ENCODE data around the gene GARNL3. TPM values are rescaled to one million over a fixed set of nuclear protein-coding genes. Genes with fewer than 3 reads are reported as not detected.
A peak's percentile ranks its signal among the peaks of the same experiment; 100 is the strongest.

The GARNL3 gene
- total RNA-seq, 4 donors from 2014 or later, result 28.4 to 59.7 (median 39.1) TPM

DNA sequence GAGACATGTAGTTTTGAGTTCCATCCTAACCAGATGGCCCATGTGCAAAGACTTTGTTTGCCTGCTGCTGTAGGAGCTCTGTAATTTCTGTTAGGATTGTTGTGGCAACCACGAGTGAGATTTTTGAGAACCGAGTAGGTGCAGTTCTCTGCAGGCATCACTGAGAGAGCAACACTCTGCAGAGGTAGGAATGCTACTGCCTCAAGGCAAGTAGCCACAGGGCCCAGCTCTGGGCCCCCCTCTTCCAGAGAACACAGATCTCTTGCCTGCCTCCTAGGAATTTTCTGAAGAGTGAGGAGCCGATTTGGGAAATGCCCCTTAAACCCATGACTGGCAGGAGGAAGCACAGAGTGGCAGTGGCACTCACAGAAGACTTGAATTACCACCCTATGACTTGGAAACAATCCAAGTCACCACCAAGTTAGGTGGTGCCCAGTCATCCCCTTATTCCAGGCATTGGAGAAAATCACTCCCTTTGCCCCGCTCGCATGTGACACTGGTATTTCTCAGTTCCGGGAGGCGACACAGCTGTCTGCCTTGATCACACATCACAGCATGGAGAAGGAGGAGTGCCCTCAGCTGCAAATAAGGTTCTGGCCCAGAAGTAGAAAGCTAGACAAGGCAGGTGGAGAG is 79.9 kb downstream of the GARNL3 start:
- DNase-seq (ENCODE audit: low spot score in 2 of 2), result no peak
- TF ChIP-seq, protein P1, sequence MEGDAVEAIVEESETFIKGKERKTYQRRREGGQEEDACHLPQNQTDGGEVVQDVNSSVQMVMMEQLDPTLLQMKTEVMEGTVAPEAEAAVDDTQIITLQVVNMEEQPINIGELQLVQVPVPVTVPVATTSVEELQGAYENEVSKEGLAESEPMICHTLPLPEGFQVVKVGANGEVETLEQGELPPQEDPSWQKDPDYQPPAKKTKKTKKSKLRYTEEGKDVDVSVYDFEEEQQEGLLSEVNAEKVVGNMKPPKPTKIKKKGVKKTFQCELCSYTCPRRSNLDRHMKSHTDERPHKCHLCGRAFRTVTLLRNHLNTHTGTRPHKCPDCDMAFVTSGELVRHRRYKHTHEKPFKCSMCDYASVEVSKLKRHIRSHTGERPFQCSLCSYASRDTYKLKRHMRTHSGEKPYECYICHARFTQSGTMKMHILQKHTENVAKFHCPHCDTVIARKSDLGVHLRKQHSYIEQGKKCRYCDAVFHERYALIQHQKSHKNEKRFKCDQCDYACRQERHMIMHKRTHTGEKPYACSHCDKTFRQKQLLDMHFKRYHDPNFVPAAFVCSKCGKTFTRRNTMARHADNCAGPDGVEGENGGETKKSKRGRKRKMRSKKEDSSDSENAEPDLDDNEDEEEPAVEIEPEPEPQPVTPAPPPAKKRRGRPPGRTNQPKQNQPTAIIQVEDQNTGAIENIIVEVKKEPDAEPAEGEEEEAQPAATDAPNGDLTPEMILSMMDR (IDR thresholded peaks at IDR 0.05), result no peak
- TF ChIP-seq POLR2A (IDR thresholded peaks at IDR 0.05), result no peak
- no peak for TF ChIP-seq EP300 (IDR thresholded peaks at IDR 0.05)
- Histone ChIP-seq H3K27me3 (no peaks in the 10 kb centered on the region), H3K4me1 (peaks cover 0 to 6% (median 0%) of the 10 kb centered on the region in 4 donors), H3K36me3 (peaks cover 0 to 55% (median 0%) of the 10 kb centered on the region in 3 donors), H3K27ac (no peak overlapping the region), H3K9me3 (no peaks in the 10 kb centered on the region), H3K4me3 (no peak overlapping the region)
- WGBS, 2 donors, result 74 to 84% methylated on average over 7 of the region's 7 CpGs

DNA sequence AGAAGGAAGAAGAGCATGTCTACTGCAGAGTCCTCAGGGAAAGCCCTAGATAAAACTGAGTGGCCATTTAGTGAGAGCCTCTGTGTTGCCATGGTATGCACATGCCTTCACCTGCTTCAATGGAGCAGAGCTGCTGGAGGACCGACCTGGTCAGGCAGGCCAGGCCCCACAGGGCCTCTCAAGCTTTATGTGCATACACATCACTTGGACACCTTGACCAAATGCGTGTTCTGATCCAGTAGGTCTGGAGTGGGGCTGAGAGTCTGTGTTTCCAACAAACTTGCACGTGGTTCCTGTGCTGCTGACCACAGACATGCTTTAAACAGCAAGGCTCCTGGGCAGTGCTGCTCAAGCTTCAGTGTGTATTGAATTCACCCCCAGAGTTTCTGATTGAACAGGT is 81.0 kb downstream of the GARNL3 start:
- peaks cover 0 to 46% (median 0%) of the 10 kb centered on the region in 3 donors for H3K36me3 ChIP-seq

DNA sequence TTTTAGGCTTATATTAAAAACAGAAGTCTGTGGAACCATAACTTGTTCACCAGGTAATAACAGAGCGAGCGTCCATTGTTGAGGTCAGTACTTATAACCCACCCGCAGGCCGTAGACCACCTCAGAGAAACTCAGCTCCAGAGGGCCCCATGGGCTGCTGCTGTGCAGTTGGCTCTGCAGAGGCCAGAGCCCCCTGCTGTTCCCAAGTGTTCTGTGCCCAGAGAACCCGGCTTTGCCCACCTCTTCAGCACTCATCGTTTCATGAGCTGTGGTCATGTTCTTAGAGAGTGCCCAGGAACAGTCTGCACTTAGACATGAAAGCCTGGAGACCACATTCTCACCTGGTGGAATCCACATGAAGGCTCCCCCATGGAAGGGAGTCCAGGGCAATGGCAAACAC is 82.0 kb downstream of the GARNL3 start:
- no peak overlapping the region for H3K4me3 ChIP-seq
- no peak for DNase-seq (ENCODE audit: low spot score in 2 of 2)
- no peaks in the 10 kb centered on the region for H3K9me3 ChIP-seq
- H3K4me1 ChIP-seq, result no peaks in the 10 kb centered on the region
- peaks cover 0 to 37% (median 0%) of the 10 kb centered on the region in 3 donors for H3K36me3 ChIP-seq
- WGBS, 2 donors, result 54 to 78% methylated on average over 6 of the region's 6 CpGs
- H3K27me3 ChIP-seq, result no peaks in the 10 kb centered on the region
- TF ChIP-seq POLR2A (IDR thresholded peaks at IDR 0.05) (no peak), EP300 (IDR thresholded peaks at IDR 0.05) (no peak)
- TF ChIP-seq, protein P1 (IDR thresholded peaks at IDR 0.05), result no peak
- H3K27ac ChIP-seq, result no peak overlapping the region

More for the DNA sequence above, 81.0 kb downstream of the GARNL3 start:
- Histone ChIP-seq H3K4me3 (no peak overlapping the region), H3K4me1 (peaks cover 0 to 3% (median 0%) of the 10 kb centered on the region in 4 donors), H3K9me3 (no peaks in the 10 kb centered on the region), H3K27ac (no peak overlapping the region), H3K27me3 (no peaks in the 10 kb centered on the region)
- WGBS, 2 donors, result 77 to 79% methylated on average over 3 of the region's 3 CpGs
- DNase-seq (ENCODE audit: low spot score in 2 of 2), result no peak
- TF ChIP-seq POLR2A (IDR thresholded peaks at IDR 0.05) (no peak), EP300 (IDR thresholded peaks at IDR 0.05) (no peak)
- TF ChIP-seq, protein P1 (IDR thresholded peaks at IDR 0.05), result no peak

DNA sequence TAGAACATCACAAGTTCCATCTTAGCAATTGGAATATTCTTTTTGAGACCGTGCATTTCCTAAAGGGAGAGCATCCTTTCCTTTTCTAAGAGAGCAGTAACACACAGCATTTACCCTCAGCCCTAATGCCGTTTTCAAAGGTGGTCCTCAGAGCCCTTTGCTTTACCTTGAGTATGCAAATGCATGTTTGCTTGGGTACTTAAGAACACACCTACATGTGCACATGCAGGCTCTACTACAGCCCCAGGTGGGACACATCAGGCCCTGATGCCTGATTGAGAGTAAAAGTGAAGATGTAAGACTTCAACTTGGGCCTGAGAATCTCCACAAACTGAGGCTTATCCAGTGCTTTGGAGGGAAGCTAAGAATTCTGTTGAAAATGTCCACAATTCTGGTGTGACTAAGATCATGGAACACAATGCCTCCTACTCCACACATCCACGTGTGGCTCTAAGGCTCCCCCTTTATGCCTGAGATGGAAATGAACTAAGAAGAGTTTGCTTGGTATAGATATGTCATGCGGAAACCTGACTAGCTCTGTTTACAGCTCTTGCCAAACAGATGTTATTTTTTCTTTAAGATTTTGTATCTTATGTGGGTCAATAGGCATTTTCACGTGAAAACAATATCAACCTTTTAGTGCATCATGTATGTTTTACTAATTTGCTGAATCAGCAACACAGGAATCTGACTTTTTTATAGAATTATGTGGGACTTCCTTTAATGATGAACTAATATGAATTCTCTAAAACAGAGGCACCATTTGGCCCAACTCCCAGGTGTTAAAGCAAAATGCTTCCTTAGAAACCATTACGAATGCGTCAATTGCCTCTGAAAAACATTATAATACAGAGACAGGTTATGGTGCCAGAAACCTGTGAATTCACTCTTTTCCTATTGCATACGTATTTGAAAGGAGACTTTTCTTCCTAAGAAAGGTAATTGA is 83.5 kb downstream of the GARNL3 start:
- H3K27ac ChIP-seq, result no peak overlapping the region
- 62 to 71% methylated on average over 8 of the region's 8 CpGs for WGBS, 2 donors
- no peak for DNase-seq (ENCODE audit: low spot score in 2 of 2)

More for the DNA sequence above, 83.5 kb downstream of the GARNL3 start:
- Histone ChIP-seq H3K4me3 (no peak overlapping the region), H3K27me3 (no peaks in the 10 kb centered on the region), H3K36me3 (peaks cover 0 to 32% (median 0%) of the 10 kb centered on the region in 3 donors), H3K9me3 (no peaks in the 10 kb centered on the region), H3K4me1 (no peaks in the 10 kb centered on the region)
- TF ChIP-seq, protein P1 (IDR thresholded peaks at IDR 0.05), result peak in 4 of 5 experiments; percentile 25 to 72 (median 40)
- no peak for TF ChIP-seq EP300 (IDR thresholded peaks at IDR 0.05)
